ENCODE measurements around the gene COL5A2.

COL5A2 gene

DNA sequence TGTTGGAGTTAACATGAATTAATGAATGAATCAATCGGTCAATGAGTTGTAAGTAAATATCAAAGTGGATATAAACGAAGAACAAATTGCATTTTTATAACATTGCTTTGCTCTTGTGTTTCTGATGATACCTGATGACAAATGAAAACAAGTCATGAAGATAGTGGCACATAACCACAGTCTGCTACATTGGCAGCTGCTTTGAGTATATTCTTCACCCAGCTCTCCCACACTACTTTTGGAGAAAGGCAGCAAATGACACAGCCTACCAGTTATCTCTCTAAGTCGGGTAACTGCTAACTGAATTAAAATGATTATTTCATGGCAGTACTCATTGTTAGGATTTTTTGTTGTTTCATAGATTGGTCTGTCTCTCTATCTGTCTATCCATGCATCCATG is 76.8 kb downstream of the COL5A2 start:
- no peak for DNase-seq (ENCODE audit: extremely low spot score)
- TF ChIP-seq, protein P1, sequence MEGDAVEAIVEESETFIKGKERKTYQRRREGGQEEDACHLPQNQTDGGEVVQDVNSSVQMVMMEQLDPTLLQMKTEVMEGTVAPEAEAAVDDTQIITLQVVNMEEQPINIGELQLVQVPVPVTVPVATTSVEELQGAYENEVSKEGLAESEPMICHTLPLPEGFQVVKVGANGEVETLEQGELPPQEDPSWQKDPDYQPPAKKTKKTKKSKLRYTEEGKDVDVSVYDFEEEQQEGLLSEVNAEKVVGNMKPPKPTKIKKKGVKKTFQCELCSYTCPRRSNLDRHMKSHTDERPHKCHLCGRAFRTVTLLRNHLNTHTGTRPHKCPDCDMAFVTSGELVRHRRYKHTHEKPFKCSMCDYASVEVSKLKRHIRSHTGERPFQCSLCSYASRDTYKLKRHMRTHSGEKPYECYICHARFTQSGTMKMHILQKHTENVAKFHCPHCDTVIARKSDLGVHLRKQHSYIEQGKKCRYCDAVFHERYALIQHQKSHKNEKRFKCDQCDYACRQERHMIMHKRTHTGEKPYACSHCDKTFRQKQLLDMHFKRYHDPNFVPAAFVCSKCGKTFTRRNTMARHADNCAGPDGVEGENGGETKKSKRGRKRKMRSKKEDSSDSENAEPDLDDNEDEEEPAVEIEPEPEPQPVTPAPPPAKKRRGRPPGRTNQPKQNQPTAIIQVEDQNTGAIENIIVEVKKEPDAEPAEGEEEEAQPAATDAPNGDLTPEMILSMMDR (IDR thresholded peaks at IDR 0.05; ENCODE audit: control extremely low read depth, extremely low read depth, low read depth, missing control alignments): no peak
- ChIA-PET POLR2A (no interaction called here), CTCF (interaction anchor here (2.5 kb wide), 1 partner anchor 9 kb away, joined by 9 read pairs; no protein-coding TSS in a partner anchor)

DNA sequence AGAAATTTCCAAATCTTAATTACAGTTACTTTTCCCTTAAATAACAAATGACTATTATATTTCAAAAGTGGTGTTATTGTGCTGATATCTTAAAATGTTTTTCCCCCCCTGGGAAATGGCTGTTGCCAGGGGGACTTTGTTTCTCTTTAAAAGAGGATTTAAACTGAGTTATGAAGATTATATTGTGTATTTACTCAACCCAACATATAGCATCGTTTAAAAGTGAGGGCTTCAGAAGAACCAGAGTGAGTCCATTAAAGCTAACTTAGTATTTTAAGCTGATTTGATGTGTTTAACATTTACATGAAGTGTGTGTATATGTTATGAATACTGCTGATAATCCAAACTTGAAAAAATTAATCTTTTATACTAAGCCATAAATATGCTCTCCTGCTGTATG is 81.6 kb downstream of the COL5A2 start:
- CTCF ChIA-PET: interaction anchor here (1.2 kb wide), 1 partner anchor 22 kb away, joined by 3 read pairs; no protein-coding TSS in a partner anchor
- POLR2A ChIA-PET: no interaction called here
- no peak for DNase-seq (ENCODE audit: extremely low spot score)
- TF ChIP-seq, protein P1 (IDR thresholded peaks at IDR 0.05; ENCODE audit: control extremely low read depth, extremely low read depth, low read depth, missing control alignments): no peak

DNA sequence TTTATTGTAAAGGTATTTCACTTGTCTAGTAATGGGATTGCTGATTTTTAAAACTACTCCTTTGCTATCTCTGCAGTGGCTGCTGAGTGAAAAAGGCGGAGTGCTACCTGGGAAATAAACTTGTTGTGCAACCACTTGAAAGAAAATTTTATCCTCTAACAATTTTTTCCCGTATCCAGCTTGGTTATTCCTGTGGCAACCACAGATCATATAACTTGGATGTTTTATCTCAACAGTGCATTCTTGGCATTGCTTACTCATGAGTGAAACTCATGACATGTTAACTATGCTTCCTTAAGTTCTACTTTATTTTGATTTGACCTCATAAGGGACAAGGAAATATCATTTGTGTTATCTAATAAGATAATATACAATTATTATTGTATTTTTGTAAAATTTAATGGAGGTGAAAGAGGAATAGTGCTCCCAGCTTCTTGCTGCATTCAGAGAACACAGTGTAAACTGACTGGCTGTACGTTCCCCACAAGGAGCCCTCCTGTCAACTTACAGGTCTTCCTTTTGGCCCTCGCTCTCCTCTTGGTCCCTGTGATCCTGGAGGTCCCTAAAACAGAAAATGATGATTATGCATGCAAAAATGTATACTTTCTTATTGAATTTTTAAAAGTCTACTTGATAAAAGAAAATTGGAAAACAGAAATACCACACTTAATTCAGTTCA is 82.7 kb downstream of the COL5A2 start:
- TF ChIP-seq, protein P1 (IDR thresholded peaks at IDR 0.05; ENCODE audit: control extremely low read depth, extremely low read depth, low read depth, missing control alignments): no peak
- CTCF ChIA-PET: no interaction called here
- no peak for DNase-seq (ENCODE audit: extremely low spot score)
- POLR2A ChIA-PET: no interaction called here

DNA sequence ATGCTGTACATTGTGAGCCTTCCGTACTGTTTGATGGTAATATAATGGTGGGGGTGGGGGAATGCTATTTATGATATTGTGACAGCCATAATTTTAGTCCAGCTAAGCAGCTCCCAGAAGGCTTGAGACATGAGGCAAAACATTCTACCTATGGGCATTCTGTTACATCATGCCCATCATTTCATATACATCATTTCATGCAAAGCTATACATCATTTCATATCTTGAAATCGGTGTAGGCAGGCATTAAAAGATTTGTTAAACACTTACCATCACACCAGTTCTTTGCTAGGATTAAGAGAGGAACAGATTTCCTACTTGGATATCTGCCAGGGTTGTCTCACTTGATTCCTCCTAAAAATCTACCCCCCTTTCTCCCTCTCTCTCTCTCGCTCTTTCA is 84.5 kb downstream of the COL5A2 start:
- ChIA-PET POLR2A (no interaction called here), CTCF (interaction anchor here (1.0 to 3.5 kb wide), 12 partner anchors 8 to 317 kb away, joined by 3 to 33 read pairs (median 6); no protein-coding TSS in a partner anchor)
- DNase-seq (ENCODE audit: extremely low spot score): no peak
- TF ChIP-seq, protein P1 (IDR thresholded peaks at IDR 0.05; ENCODE audit: control extremely low read depth, extremely low read depth, low read depth, missing control alignments): no peak

DNA sequence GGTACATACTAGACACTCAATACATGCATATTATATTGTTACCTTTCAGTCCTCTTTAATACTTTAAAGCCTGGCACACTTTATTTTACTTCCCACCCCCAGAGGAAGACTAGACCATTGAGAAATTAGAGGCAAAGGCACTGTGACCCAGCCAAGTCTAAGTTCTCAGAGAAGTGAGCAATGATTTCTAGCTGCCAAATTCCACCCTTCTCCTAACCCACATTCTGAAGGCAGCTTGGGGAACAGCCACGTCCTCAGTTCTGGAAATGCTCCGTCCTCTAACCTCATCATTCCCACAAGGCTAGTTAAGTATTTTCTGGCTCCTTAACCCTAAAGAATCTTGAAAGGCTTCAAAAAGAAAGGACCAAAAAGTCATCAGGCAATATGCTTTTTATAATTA is 86.6 kb downstream of the COL5A2 start:
- DNase-seq (ENCODE audit: extremely low spot score): no peak
- CTCF ChIA-PET: interaction anchor here (1.3 to 3.5 kb wide), 7 partner anchors 9 to 319 kb away, joined by 3 to 33 read pairs (median 9); no protein-coding TSS in a partner anchor
- TF ChIP-seq, protein P1 (IDR thresholded peaks at IDR 0.05; ENCODE audit: control extremely low read depth, extremely low read depth, low read depth, missing control alignments): no peak
- POLR2A ChIA-PET: no interaction called here

DNA sequence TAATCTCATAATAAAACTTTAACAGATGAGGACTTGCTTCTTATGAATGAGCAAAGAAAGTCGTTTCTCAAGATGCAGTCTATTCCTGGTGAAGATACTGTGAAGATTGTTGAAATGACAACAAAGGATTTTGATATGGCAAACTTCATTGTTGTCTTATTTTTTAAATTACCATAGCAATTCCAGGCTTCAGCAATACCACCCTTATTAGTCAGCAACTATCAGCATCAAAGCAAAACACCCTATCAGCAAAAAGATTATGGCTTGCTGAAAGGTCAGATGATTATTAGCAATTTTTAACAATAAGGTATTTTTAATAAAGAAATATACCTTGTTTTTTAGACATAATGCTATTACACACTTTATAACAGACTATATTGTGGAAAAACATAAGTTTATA is 88.3 kb downstream of the COL5A2 start:
- CTCF ChIA-PET: no interaction called here

More for the DNA sequence above, 88.3 kb downstream of the COL5A2 start:
- TF ChIP-seq, protein P1 (IDR thresholded peaks at IDR 0.05; ENCODE audit: control extremely low read depth, extremely low read depth, low read depth, missing control alignments): no peak
- no peak for DNase-seq (ENCODE audit: extremely low spot score)
- POLR2A ChIA-PET: no interaction called here

Measured in GM10248 (cell line).